Non-pigmented ciliary epithelial cell (primary cell): Measurements from ENCODE around the gene SHB.

Experiments
- DNase-seq: peaks from one replicate; pipeline ENCODE4 v3.0.0-alpha.2; 2010; ENCODE audit warnings: low read depth

SHB gene

DNA sequence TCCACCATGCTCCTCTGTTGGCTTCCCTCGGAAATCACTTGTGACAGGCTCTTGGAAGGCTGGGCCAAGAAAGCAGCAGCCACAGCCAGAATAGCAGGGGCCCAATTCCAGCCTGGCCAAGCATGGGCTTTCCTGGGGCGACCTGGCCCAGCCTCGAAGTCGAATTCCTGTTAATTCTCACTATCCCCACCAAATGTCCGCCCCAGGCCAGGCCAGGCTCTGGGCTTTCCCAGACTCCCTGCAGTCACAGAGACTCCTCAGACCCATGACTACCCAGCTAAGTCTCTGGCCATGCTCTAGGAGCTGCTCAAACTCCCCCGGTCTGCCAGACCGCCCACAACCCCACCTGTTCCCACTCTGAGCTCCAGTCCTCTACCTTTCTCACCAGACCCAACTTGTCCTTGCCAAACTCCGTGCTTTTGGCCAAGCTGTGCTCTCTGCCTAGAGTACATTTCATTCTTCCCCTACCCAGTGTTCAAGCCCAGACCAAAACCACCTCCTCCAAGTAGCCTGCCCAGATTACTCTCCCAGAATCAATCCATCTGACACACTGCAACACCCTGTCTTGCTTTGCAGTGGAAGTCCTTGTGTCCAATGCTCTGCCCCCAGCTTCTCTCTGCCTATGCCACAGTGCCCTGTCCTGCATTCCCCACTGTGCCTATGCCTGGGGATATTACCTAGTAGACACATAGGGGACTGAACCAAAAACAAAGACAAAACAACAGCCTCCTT lies 26.2 kb downstream of the SHB start:
- no peak for DNase-seq

DNA sequence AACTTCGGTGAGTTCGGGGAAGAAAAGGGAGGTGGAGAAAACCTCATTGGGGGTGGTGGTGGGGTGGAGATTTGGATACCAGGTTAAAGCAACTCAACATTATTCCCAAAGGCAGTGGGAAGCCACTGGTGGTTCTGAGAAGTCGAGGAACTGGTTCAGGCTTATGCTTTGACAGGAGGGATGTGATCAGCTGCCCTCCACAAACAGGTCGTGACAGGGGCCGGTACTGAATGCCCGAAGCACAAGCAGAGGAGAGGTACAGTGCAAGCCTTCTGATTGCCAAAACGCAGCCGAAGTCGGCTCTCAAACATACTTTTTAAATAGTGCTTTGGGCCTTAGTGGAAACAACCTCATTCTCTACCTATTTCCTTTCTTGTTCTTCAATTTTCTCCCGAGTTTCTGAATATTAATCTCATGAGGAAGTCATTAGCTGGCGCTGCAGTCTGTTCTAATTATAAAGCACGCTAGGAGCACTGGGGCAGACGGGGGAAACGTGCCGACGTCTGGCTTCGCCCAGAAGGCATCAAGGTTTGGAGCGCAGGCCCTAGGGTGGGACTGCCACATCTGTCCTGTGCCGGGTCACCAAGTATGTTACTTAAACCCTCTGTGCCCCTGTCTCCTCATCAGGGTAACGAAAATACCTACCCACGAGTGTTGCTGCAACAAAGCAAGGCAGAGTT lies 27.3 kb downstream of the SHB start:
- DNase-seq, result no peak

DNA sequence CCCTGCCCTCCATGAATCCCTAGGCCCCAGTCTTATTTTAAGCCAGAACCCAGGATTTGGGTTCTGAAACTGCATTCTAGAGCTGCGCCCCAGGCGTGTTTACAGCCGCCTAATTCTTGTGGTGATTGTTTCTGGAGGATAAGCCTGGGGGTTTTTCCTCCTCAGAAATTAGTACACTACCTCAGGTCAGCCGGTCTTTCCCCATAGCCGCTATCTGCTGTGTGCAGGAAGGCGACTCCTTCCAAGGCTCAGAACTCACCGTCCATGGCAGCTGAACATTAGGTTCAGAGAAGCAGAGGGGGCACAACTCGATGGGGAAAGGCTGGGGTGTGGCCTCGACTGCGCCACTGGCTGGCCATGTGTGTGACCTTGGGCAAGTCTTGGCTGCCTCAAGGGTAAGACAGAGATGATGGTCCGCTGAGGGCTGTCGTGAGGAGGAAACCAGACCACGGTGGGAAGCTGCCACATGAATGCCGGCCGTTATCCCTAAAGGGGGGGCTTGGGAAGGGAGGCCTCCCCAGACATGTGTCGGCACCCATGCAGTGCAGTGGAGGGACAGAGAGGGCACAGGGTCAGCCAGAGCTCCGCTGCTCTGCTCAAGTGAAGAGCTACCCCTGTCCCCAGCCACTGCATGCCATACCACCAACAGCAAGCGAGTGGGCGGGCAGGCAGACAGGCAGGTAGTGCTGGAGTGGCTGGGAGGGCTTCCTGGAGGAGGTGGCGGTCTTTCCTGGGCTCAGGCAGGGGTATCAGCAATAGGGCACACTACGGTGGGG lies 28.9 kb downstream of the SHB start:
- no peak for DNase-seq

DNA sequence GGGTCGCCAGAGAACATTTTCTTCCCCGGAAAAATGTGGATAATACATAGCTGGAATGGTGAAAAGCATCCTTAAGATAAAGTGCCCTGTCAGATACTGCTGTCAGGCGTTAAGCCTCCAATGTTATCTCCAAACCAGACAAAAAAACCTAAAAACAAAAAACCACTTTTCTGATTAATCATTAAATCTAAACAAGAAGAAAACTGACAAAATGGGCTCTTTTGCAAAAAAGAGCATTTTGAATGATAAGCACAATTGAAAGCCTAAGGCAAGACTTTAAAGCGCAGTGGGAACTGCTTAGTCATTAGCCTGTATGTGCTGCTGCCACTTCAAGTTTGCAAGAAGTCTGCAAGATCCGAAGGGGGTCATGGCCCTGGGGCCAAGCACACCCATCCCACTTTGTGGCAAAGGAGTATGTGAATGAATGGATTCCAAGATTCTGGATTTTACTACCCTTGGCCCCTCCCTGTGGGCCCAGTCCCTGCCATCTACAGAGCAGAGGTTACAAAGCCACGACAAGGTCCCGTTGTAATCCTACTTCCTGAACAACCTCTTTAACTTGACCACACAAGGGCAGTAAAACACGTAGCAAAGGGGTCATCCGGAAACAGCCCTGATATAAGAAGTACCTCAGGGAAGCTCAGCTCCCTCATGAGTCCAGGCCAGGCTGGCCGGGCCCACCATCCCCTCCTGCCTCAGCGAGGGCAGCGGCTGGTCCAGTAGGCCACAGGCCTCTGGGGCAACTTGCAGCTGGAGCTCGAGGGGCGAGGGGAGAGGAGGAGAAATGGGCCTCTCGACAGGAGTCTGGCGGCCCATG lies 29.7 kb downstream of the SHB start:
- no peak for DNase-seq

DNA sequence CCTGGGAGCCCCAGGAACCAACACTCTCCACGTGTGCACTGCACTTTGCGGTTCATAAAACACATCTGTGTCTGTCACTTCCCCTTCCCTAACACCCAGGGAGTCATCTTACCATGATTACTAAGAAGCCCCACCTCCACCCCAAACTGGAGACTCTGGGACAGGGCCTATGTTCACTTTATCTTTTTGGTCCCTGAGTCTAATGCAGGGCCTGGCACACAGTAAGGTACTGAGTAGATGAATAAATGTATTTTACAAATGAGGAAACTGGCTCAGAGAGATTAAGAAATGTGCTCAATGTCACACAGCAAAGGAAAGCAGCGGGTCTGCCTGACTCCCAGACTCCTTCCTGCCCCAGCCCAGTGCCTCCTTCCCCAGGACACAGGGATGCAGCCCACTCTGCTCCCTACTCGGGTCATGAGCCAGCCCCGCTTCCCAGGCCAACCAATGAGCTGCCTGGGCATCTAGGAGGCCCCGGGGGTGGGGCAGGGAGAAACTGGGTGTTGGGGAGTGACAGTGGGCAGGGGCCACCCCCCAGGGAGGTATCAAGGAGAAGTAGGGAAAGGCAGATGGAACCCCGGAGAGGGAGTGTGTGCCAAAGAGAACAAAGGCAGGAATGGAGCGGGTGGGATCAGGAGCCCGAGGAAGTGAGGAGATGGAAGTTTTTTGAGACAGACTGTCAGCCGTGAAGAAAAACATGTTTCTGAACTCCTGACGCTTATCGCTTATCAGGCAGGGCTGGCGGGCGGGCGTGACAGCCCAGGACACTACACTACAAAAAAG lies 30.5 kb downstream of the SHB start:
- no peak for DNase-seq

DNA sequence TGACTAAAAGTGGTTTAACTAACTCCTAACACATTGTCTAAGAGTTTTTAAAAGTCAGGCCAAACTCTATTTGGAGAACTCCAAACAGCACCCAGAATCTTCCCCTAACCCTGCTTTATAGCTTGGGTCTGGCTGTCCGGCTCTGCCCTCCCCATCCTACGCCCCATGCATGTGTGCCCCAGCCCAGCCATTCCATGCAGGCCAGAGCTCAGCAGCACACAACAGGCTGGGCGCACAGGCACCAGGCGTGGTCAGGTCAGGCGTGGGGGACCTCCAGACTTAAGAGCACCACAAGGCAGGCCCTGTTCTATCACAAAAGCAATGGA lies 31.1 kb downstream of the SHB start:
- no peak for DNase-seq

DNA sequence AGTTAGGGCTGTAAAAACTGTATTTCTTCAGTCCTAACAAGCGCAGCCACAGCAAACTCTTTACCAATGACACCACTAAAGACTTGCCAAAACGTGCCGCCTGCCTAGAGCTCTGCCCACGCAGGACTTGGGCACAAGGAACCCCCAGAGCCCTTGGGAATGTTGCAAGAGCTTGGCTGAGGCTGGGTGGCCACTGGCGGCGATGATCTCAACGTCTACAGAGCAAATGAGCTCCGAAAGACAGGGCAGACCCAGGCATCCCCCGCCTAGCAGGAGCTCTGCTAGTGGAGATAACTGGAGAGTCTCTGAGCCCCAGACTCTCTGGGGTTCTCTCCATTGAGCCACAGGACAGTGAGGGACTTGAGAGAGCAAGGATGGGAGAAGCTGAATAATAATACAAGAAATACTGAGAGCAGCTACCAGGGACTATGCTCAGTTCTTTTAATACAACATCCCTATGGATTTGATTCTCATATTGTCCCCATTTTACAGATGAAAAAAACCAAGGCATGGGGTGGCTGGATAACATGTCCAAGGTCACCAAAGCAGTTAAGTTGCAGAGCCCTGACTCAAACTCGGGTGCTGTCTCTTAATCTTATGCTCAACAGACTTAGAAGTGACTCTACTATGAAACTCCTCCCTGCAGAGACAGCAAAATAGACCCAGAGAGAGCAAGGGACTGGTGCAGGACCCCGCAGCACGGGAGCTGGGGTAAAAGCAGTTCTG lies 32.5 kb downstream of the SHB start:
- no peak for DNase-seq

DNA sequence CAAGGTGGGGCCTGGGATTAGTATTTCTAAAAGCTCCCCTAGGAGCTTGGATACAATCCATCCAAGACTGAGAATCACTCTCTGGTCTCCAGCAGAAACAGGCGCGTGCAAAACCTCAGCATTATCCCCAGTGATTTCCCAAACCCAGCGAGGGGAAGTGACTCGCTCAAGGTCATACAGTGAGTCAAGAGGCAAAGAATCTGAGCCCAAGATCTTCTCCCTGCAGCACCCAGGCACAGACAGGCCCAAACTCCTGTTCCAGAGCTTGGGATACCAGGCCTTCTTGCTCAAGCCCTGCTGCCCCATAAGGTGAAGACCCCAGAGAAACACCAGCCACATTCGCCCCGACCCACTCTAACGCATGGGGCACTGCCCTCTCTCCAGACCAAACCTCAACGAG lies 33.2 kb downstream of the SHB start:
- no peak for DNase-seq

DNA sequence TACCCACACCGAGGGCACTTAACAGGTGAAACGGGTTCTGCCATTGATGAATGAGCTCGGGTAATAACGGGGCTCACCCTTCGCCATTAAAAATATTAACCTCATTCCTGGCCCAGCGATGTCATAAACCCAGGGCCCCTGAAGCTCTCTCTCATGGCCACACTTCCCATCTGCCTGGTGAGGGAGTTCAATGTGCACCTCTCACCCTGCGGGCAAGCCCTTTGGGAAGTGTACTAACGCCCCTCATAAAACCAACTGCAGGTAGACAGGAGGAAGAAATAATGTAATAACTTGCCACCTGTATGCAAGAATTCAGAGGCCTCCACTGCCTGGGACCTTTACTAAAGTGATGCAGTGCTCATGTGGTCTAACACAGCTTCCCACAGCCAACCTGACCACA lies 35.1 kb downstream of the SHB start:
- no peak for DNase-seq

DNA sequence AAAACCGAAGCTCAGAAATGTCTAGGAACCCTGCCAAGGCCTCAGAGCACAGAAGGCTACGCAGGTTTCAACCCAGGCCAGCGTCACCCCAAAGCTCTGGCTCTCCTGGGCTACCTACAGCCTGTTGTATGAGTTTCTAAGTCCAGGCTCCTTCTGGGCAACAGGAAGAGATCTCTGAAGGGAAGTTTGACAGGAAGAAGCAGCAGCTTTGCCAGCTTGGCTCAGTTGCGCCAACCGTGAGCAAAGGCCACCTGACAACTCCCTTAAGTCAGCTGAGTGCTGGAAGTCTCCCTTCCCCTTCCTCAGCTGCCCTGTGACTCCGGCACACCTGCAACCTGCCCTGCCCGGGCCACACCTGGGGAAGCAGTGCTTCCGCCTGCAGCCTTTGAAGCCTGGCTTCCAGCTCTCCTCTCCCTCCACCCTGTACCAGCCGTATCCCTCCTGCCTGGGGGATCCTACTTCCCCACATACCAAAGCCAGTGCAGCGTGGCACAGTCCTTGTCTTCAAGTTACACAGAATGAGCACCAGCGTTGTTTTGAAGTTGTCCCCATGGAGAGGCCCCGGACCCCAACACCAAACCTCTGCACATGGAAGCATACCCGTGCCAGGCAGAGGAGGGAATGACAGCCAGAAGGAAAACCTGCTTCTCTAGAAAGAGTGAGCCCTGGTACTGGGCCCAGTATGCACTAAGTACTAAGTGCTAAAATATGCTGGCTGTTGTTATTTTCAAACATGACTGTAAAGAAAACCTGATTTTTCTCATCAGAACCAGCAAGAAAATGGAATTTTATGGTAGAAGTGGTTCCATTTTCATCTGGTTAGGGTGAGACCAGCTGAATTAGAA lies 36.5 kb downstream of the SHB start:
- no peak for DNase-seq

DNA sequence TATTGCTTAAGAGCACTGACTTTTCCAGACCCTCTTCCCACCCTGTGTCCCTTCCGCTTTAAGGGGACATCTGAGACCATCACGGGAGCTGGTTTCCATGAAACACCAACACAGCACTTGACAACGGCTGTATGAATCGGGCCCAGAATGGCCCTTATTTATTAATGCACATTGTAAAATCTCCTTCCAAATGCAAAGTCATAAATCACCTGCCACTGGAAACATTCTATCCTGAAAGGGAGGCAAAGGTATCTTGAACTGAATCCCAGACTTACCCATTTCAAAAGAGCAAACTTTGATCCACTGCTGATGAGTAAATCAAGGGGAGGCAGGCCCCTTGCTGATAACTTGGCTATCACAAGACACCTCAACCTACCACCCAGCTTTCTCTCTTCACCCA lies 37.4 kb downstream of the SHB start:
- DNase-seq, result no peak

DNA sequence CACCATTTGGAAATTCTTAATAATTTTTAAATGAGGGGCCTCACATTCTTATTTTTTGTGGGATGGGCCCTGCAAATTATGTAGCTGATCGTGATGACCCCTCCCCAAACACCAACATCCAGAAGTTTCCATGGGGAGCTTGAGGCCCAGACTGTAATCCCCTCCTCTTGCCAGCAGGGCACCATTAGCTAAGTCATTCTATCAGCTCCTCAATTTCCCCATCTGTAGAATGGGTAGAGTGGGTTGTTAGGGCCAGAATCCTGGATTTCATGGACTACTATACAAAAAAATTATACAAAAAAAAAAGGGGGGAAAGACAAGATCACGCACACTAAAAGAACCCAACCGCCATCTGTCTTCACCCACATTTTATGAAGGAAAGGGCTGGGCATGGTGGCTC lies 38.4 kb downstream of the SHB start:
- no peak for DNase-seq

DNA sequence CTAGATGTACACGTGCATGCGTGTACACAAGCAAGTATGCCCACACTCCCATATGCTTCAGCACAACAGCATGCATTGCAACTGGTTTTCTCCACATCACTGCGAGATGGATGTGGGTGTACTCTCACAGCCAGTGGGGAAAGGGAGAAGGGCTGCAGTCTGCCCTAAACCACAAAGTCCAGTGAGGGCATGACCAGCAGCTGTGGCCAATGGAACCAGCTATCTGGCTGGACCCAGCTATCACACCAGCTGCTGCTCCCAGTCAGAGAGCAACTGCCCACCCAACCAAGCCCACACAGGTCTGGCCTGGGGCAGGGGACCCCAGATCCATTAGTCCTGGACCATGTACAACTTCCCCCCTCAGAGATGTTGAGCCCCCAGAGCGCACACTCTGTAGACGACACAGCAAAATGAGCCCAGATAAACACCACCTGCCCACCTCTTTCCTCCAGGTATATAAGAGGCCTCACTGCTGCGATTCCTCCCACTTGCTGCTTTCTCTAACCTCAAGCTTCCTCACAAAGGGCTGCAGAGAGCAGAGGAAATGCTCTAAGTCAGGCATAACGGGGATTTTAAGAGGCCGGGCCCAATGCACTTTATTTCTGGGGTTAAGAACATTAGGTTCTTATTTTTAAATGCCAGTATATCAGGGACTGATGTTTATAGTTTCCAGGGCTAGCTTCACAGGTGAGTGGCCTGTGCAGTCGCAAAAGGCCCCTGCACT lies 39.0 kb downstream of the SHB start:
- no peak for DNase-seq

DNA sequence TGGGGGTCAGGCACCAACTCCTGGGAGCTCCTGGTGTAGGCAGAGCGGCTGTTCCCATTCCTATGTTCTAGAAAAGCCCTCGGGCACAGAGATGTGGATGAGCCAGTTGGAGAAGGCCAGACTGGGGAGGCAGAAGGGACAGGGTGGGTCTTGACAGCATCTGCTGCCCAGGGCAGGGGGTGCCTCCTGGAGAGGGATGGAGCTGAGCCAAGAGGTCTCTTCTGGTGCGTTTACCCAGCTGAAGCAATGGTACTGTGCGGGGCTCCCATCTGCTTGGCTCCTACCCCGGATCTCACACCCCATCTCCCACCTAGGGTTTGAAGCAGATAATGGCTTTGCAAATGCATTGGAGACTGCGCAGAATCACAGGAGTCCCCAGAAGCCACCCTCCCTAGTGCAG lies 41.3 kb downstream of the SHB start:
- no peak for DNase-seq

DNA sequence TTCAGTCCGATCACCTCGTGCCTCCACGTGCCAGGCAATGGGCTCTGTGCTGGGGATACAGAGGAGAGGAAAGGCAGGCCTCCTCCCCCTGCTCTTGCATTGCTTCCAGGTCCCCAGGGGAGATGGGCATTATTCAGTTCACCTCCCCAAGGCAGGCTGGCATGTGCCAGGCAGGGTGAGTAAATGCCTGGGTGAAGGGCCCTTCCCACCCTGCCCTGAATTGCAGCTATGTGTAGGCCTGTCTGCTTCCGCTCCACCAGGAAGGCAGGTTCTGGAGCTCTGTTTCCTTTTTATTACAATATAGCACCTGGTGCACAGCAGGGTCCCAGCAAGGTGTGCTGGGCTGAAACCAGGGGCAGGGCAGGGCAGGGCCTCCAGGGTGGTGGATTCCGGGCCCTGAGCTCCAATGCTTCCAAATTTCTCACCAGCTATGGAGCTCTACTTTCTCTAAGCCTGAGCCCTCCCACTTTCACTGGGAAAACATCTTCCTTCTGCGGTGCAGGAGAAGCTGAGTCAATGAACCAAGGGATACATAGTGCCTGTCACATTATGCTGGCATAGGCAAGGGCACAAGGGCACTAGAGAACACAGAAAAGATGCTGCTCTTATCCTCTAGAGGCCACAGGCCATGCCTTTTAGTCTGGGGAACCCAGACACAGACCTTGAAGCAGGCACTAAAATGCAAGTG lies 42.0 kb downstream of the SHB start:
- DNase-seq, result no peak

DNA sequence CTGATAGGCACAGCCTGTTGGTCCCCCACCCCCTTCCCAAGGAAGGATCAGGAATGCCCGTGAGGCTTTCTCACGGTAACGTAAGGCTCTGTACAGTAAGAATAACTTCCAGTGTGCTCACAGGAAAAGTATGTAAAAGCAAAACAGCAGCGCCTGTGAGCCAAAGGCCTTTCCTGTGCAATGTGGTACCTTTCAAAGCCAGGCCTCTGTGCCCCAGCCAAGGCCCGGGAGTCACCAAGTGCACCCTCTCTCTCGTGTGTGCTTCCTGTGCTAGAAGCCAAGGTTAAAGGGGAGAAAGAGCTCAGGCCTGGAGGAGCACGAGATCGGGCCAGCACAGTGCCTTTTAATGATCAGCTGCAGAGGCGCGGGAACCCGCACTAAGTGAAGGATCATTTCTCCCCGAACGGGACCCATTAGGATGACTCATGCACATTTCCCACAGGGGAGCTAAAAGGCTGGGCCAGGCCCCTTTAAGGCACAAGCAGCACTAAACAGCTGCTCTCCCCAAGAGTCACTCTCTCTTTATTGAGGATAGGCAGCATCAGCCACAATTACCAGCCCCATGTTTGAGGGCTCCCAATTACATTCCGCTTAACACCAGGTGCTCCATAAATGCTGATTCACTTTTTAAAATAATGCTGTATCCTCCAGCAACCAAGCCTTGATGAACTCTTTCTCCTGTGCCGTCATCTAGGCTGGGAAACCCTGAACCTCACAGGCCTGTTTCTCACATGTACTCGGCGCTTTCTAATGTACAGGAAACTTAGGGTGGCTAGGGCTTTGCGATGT lies 42.8 kb downstream of the SHB start:
- peak; percentile 90 for DNase-seq

DNA sequence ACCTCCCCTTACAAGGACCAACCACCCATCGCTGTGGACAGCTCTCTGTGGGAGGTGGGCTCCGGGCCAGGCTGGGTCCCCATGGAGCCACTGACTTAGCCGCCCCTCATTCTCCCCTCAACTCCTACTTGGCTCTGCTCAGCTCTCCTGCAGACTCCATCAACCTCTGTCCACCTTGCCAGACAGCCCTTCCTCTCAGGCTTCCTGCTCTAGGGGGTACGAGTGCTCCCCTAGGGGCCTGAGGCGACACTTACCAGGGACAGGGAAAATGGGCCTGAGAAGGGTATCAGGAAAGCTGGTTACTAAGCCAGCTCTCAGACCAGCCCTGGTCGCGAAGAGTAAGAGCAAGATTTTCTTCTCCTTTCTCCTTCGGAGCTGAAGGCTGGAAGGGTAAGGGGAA lies 43.9 kb downstream of the SHB start:
- no peak for DNase-seq
